H1 (cell line): Measurements from ENCODE around the gene PPP1R12B. TPM values are rescaled to one million over a fixed set of nuclear protein-coding genes. Genes with fewer than 3 reads are reported as not detected.

Experiments
- ASH2L ChIP-seq: fragments of 200-600, 300-600 bp; sonication (generic); IDR thresholded peaks from one replicate; pipeline ENCODE4 v1.7.1; 2017; ENCODE audit warnings: low read length
- RXRA ChIP-seq: IDR thresholded peaks from 2 replicates; pipeline ENCODE4 v1.6.1; 2011; ENCODE audit warnings: low read depth, mild to moderate bottlenecking, low read length, moderate library complexity; ENCODE audit not compliant: insufficient read depth
- polyA plus RNA-seq, 7 experiments: library from polyadenylated mRNA; depleted of rRNA in 3 of 7; stranded (reverse) in 5 of 7; unstranded in 2 of 7; fragments of >200 nt in 5 of 7; fragments of 200-250 nt in 2 of 7; gene quantifications; 1 replicate in 5 of 7; 2 replicates in 1 of 7; 4 replicates in 1 of 7; pipeline versions ENCODE4 v1.2.1 to v1.2.3, GENCODE V29; 2011 to 2013; ENCODE audit warnings: missing spikeins in 2 of 7, mixed read lengths in 2 of 7
- total RNA-seq: library from RNA; stranded (reverse); fragmentation: NEBNext Ultra II Directional; extraction: Animal tissue kit (Norgen Biotek cat#: 25700); gene quantifications from 2 replicates; pipeline ENCODE4 v1.2.1, GENCODE V29; 2021

Gene PPP1R12B
- total and polyA plus RNA-seq, 2 of the 8 experiments (the other 6 are each of a cell fraction or from before 2014, with no cell fraction given): 7.9 to 18.7 TPM

DNA sequence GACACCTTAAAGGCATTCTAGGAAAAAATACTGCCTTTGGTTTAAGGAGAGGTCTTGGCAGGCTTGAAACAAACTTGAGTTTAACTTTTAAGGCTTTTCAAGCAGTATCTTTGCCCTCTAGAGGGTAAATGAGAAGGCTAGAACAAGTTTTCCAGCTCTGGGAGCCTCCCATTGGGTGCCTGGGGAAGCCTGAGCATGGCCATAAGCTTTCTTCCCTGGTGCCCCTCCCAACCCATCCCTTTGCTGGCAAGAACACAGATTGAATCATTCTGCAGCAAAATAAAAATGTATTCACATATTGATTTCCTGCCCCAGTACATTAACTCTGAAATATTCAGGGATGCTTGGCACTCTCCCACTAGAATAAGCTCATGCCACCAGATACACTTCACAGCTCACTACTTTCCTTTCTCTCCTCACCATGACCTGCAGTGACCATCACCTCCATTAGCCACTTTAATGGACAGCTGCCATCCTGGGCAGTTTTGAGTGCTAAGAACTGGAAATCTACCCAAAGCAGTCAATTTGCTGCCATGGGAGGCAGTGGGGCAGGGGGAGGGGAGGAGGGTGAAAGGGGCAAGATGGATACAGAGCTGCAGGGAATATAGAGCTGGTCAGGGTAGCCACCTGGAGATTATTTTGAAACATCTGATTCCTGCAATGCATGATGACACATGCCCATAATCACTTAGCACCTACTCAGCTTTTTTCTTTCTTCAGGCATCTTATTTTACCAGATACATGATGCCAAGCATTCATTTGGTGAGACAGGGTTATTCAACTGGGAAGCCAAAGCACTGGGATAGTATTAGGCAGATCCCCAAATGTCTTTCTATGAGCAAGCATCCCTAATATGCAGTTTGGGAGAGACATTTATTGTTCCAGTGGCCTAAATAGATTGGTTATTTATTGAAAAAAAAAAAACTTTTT lies 221.2 kb downstream of the PPP1R12B start (continued):
- TF ChIP-seq RXRA (no peak), ASH2L (no peak)
- TF ChIP-seq, all 59 proteins: peak for 0
